Hematopoietic multipotent progenitor cell treated with erythropoietin and hydrocortisone succinate and interleukin-3 and kit ligand, for 8 days (in vitro differentiated cells): ENCODE measurements around the gene NAGLU.
"Not testable (repeated sequence)": the region's sequence is repeated elsewhere in the genome, so short reads cannot be mapped to it uniquely, and the experiment has no call there.

ENCODE experiments used
- DNase-seq: peaks from one replicate; pipeline ENCODE4 v3.0.0-alpha.2; 2015

The NAGLU gene

DNA sequence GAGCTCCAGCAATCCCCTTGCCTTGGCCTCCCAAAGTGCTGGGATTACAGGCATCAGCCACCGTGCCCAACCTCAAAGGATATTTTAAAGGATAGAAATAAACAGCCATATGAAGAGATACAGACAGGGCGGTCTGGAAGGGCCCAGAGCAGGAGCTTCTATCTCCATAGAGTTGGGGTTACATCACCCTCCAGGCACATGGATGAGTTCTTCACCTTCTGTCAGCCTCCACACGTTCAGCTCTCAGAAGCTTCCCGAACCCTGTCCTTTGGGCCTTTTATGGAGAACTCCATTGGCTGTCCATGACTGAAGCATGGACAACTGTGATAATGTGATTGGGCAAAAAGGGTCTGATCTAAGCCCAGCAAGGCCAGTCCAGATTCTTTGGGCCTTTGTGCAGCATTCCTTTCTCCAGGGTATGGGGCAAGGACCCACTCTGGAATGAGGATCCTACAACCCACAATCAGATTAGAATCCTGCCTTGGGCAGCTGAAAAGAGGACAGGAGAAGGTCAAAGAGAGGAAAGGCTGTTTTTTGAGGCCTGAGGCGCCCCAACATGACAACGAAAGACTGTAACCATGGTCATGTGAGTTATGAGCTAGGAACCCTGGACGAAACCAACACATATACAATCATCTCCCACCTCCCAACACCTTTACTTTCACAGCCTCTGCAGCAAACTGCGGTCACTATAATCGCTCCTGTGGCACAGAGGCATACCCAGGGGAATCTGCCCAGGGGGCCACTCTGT lies 9.9 kb downstream of the NAGLU start:
- DNase-seq, result not testable (repeated sequence)

DNA sequence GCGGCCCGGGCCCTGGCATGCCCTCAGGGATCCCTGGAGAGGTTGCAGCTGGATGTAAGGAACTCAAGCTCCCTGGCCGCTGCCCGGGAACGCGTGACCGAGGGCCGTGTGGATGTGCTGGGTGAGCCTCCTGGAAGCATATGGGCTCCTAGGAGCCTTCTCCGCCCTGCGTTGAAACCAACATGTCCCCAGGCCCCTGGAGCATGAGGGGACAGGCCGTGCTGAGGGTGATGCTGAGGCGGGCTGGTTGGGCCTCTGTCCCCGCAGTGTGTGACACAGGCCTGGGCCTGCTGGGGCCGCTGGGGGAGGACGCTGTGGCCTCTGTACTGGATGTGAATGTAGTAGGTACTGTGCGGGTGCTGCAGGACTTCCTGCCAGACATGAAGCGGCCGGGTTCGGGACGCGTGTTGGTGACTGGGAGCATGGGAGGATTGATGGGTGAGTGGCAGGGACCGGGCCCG lies 11.0 kb downstream of the NAGLU start:
- no peak for DNase-seq

DNA sequence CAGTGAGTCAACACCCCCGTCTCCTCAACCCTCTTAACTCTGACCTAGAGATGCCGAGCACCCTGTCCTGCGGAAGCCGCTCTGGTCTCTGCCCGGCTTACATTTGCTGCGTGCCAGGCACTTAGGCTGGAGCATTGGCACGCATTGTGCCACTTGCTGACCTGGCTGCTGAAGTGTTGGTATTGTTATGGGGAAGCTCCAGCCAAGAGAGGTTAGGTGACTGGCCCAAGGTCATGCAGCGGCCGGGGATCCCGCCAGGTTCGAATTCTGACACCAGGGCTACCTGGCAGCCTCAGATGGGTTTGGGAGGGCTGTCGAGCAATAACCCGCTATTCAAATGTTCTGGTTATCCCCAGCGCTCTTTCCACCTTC lies 11.6 kb downstream of the NAGLU start:
- DNase-seq, result no peak

DNA sequence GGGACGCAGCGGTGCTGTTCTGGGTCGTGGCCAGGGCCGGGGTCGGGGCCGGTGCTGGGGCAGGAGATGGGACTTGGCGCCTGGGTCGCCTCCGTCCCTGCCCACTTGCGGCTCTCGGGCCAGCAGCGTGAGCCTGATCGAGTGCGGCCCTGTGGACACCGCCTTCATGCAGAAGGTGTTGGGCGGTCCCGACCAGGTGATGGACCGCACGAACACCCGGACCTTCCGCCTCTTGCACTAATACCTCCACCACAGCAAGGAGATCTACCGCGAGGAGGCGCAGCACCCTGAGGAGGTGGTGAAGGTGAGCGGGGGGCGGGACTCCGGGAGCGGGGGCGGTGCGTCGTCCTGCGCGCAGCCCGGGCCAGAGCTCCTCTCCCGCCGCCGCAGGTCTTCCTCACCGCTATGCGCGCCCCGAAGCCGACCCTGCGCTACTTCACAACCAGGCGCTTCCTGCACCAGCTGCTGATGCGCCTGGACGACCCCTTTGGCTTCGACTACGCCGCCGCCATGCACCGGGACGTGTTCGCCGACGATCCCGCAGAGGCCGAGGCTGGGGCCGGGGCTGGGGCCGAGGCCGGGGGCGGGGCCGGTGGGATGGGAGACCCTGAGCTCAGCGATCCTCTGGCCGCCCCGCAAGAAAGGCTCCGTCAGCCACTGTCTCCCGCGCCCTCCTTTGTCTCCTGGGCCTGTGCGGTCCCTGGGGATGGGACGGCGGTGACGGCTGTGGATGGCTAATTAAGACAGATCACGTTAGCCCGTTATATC lies 12.2 kb downstream of the NAGLU start:
- peak; percentile 64 for DNase-seq

DNA sequence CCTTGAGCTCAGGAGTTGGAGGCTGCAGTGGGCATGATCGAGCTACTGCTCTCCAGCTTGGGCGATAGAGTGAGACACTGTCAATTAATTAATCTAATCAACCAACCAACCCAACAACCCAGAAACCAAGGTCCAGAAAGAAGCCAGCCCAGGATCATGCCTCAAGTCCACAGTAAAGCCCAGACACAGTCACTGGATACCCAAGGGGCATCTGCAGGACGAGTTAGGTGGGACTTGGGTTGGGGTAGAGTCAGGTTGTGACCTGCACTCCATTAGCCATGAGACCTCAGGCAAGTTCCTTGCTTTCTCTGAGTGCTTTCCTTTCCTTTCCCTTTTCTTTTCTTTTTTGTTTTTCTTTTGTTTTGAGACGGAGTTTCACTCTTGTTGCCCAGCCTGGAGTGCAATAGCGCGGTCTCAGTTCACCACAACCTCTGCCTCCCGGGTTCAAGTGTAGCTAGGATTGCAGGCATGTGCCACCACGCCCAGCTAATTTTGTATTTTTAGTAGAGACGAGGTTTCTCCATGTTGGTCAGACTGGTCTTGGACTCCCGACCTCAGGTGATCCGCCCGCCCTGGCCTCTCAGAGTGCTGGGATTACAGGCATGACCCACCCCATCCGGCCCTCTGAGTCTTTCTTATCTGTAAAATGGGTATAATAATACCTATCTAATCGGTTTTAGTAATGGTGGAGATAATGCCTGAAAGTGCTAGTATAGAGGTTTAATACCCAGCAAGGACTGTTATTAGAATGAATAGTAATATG lies 13.1 kb downstream of the NAGLU start:
- DNase-seq, result no peak

DNA sequence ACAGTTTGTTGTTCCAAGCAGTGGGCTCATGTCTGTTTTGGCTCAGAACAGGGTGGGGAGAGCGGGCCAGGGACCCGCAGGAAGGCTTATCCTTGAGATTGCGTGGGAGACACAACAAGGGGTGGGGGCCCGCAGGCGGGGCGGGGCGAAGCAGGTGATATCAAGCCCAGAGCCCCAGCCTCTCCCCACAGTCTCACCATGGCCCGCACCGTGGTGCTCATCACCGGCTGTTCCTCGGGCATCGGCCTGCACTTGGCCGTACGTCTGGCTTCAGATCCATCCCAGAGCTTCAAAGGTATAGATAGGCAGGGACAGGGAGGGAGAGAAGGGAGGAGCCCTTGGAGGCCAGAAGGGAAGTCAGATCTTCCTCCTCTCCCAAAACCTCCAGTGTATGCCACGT lies 16.7 kb downstream of the NAGLU start, which contains the start of gene HSD17B1:
Gene HSD17B1, plus strand, starts transcription at position 188 of the 400 bp plus-strand sequence. Its CDS starts 11 bp downstream, at position 199.
- not testable (repeated sequence) for DNase-seq

DNA sequence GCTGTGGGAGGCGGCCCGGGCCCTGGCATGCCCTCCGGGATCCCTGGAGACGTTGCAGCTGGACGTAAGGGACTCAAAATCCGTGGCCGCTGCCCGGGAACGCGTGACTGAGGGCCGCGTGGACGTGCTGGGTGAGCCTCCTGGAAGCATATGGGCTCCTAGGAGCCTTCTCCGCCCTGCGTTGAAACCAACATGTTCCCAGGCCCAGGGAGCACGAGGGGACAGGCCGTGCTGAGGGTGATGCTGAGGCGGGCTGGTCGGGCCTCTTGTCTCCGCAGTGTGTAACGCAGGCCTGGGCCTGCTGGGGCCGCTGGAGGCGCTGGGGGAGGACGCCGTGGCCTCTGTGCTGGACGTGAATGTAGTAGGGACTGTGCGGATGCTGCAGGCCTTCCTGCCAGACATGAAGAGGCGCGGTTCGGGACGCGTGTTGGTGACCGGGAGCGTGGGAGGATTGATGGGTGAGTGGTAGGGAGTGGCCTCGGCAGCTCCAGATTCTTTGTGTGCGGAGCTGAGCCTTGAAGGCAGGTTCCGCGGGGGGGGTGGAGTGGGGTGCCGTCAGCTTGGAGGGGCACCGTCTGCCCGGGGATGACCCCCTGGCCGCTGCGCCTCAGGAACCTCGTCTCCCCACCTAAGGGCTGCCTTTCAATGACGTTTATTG lies 17.2 kb downstream of the NAGLU start:
- no peak for DNase-seq

DNA sequence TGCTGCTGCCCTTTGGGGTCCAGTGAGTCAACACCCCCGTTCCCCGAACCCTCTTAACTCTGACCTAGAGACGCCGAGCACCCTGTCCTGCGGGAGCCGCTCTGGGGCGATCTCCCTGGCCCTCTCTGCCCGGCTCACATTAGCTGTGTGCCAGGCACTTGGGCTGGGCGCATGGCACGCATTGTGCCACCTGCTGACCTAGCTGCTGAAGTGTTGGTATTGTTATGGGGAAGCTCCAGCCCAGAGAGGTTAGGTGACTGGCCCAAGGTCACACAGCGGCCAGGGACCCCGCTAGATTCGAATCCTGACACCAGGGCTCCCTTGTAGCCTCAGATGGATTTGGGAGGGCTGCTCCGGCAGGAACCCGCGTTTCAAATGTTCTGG lies 17.8 kb downstream of the NAGLU start:
- DNase-seq, result peak; percentile 41

DNA sequence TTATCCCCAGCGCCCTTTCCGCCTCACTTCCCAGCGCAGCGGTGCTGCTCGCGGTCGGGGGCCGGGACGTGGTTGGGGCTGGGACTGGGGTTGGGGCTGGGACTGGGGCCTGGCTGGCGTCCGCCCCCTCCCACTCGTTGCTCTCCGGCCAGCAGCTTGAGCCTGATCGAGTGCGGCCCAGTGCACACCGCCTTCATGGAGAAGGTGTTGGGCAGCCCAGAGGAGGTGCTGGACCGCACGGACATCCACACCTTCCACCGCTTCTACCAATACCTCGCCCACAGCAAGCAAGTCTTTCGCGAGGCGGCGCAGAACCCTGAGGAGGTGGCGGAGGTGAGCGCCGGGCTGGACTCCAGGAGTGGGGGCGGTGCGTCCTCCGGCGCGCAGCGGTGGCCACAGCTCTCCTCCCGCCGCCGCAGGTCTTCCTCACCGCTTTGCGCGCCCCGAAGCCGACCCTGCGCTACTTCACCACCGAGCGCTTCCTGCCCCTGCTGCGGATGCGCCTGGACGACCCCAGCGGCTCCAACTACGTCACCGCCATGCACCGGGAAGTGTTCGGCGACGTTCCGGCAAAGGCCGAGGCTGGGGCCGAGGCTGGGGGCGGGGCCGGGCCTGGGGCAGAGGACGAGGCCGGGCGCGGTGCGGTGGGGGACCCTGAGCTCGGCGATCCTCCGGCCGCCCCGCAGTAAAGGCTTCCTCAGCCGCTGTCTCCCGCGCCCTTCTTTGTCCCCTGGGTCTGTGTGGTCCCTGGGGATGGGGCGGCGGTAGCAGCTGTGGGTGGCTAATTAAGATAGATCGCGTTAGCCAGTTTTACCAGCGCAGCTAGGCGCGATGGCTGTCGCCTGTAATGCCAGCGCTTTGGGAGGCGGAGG lies 18.4 kb downstream of the NAGLU start:
- peak; percentile 72 for DNase-seq

DNA sequence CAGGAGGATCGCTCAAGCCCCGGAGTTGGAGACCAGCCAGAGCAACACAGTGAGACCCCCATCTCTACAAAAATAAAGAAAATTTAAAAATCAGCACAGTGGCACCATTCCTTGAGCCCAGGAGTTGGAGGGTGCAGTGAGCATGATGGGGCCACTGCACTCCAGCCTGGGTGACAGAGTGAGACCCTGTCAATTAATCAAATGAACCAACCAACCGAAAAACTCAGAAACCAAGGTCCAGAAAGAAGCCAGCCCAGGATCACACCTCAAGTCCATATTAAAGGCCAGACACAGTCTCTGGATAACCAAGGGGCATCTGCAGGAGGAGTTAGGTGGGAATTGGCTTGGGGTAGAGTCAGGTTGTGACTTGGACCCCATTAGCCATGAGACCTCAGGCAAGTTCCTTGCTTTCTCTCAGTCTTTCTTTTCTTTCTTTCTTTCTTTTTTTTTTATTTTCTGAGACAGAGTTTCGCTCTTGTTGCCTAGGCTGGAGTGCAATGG lies 19.1 kb downstream of the NAGLU start:
- no peak for DNase-seq

DNA sequence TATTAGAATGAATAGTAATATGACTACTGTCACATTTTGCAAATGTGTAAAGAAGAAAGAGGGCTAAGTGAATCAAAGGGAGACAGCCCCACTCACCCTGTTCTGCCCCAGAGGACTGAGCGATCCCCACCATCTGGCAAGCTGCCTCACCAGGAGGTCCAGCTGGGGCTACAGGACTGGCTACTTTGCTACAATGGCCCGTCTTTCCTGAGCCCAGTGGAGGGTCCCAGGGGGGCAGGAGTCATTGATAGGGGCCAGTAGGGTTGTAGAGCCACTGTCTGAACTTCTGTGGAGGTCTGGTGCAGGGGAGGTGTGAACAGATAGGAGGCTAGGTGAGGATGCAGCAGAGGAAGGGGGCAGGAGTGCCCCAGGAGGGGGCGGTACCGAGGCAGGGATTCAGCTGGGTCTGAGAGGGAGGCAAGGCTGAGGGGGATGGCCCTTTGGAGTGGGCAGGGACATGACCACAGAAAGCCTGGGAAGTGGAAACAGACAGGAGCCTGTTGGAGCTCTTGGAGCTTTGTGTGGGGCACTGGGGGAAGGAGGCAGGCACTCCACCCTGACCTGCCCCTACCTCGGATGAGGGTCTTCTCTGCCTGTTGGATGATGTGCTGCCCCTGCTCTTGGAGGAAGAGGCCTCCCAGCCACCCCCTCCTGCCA lies 20.0 kb downstream of the NAGLU start:
- DNase-seq, result not testable (repeated sequence)

DNA sequence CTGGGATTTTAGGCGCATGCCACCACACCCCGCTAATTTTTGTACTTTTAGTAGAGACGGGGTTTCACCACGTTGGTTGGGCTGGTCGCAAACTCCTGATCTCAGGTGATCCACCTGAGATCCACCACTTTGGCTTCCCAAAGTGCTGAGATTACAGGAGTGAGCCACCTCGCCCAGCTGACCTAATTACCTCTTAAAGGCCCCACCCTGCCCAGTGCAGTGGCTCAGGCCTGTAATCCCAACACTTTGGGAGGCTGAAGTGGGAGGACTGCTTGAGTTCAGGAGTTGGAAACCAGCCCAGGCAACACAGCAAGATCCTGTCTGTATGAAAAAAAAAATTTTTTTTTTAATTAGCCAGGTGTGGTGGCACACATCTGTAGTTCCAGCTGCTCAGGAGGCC lies 23.0 kb downstream of the NAGLU start:
- DNase-seq, result no peak

DNA sequence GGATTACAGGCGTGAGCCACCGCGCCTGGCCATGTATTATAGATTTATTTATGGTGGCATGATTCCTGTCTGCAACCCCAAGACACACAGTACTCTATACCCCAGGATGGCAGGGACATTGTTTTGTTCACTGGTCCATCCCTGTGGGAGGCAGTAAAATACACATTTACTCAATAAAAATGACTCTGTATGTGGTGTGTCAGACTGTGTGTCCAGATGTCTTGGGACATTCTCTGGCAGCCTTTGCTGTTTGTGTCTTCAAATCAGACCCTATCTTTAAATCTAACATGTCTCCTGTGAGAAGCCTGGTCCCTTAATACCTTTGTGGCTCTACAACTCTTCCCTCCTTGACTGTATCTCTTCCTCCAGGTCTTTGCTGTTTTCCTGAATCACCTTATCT lies 24.2 kb downstream of the NAGLU start:
- no peak for DNase-seq

DNA sequence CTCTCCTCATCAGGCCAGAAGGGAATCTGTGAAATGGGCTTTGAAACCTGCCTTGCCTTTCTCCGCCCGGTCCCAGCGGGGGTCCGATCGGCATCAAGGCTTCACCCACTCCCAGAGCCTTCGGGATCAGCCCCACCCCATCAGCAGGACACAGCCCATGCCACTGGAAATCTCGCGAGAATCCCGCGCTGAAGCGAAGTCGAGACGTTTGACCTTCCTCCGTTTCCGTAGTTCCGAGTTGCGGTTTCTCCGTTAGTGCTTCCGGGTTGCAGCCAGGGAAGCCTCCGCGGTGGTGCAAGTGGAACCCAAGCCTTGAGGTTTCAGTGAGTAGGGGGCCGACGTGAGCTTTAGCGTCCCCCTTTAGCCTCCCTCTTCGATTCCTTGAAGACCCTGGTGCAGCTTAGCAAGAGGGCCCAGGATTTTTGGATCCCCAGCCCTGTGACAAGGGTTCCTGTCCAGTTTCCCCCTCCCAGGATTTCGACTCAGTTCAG lies 25.9 kb downstream of the NAGLU start, which contains the start of gene COASY:
Gene COASY, plus strand, starts transcription at position 252 of the 491 bp plus-strand sequence. CDS start 475 bp downstream, outside the sequence.
- peak; percentile 98 for DNase-seq

DNA sequence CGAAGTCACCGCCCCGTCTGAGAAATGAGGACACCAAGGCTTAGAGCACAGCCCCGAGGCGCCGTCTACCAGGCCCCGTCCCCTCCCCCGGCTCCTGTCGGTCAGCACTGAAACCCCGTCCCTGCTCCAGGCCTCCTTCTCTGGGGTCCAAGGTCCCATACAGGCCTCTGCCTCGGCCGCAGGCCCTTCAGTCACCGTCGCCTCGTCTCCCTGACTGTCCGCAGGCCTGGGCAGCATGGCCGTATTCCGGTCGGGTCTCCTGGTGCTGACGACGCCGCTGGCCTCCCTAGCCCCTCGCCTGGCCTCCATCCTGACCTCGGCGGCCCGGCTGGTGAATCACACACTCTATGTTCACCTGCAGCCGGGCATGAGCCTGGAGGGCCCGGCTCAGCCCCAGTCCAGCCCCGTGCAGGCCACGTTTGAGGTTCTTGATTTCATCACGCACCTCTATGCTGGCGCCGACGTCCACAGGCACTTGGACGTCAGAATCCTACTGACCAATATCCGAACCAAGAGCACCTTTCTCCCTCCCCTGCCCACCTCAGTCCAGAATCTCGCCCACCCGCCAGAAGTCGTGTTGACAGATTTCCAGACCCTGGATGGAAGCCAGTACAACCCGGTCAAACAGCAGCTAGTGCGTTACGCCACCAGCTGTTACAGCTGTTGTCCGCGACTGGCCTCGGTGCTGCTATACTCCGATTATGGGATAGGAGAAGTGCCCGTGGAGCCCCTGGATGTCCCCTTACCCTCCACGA lies 26.5 kb downstream of the NAGLU start:
- no peak for DNase-seq

DNA sequence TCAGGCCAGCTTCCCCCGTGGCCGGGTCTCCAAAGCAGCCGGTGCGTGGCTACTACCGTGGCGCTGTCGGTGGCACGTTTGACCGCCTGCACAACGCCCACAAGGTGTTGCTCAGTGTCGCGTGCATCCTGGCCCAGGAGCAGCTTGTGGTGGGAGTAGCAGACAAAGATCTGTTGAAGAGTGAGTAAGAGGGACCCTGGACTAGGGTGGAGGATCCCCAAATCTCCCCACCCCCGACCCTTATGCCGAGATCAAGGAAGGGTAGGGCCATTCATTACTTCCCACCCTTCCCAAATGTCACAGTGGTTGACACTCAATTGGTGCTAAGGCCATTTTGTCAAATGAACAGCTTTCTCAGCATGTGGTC lies 27.1 kb downstream of the NAGLU start:
- DNase-seq, result no peak

DNA sequence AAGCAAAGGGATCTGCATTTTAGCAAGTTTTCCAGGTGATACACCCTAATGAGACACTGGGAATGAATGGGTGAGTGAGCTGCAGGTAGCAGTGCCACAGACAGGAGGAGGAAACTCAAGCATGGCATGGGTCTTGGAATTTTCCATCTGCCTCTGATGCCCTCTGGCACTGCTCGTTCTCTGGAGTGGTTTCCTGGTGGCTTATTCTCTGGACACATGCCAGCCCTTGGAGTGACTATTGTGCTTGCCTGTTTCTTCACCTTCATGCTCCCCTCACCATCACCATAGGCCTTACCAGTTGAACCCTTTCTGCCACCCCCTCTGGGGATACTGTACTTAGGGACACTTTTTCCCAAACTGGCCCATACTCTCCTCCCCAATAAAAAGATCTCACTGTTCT lies 27.5 kb downstream of the NAGLU start:
- no peak for DNase-seq

DNA sequence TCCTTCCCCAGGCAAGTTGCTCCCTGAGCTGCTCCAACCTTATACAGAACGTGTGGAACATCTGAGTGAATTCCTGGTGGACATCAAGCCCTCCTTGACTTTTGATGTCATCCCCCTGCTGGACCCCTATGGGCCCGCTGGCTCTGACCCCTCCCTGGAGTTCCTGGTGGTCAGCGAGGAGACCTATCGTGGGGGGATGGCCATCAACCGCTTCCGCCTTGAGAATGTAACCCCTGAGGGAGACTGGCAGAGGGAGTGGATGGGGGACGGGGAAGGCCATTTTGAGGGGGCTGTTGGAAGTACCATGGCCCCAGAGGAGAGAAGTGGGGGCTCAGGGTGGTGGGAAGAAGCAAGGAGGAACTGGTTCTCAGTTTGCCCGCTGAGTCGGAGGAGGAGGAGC lies 27.9 kb downstream of the NAGLU start:
- DNase-seq, result no peak

DNA sequence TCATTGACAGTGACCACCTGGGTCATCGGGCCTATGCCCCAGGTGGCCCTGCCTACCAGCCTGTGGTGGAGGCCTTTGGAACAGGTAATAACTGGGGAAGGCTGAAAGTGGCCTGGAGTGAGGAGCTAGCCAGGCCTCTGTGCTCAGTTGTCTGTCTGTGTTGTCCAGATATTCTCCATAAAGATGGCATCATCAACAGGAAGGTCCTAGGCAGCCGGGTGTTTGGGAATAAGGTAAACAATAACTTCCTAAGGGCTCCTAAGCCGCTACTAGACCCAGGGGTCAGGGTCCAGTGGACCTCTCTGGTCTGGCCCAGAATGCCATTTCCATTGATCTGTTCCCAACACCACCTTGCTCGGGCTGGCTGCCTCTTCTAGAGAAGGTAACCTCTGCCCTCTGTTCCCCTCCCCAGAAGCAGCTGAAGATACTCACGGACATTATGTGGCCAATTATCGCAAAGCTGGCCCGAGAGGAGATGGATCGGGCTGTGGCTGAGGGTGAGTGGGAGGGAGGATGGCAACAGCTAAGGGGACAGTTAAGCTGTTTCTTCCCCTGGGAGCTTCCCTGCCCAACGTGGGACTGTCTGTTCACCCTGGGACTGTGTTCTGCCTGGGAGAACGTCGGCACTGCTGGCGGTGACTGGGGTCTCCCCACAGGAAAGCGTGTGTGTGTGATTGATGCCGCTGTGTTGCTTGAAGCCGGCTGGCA lies 28.9 kb downstream of the NAGLU start:
- DNase-seq, result no peak
